Activated naive CD4-positive, alpha-beta T cell treated with anti-CD3 and anti-CD28 coated beads, Interleukin-2, amount 50 U/mL, for 72 hours (primary cell): Measurements from ENCODE around the gene RPS19. TPM values are rescaled to one million over a fixed set of nuclear protein-coding genes. Genes with fewer than 3 reads are reported as not detected.

ENCODE experiments used
- ATAC-seq, 2 donors: fragments of 150-1000 bp; cut with Tn5 transposase; 2 replicates each; pipeline ENCODE4 v1.10.0; 2021; ENCODE audit warnings: mild to moderate bottlenecking in 2 of 2, moderate library complexity in 2 of 2
- DNase-seq, 2 donors: peaks; one replicate each; pipeline ENCODE4 v3.0.0; 2021 to 2022; ENCODE audit warnings: low spot score in 2 of 2
- H3K27ac Mint-ChIP-seq, 2 donors: one replicate each; pipeline ENCODE4 v1.8.0; 2022; ENCODE audit warnings: mild to moderate bottlenecking in 2 of 2, mixed read lengths in 2 of 2
- H3K36me3 Mint-ChIP-seq, 2 donors: one replicate each; pipeline ENCODE4 v1.8.0; 2022; ENCODE audit warnings: mixed read lengths in 2 of 2
- H3K9me3 Mint-ChIP-seq, 2 donors: one replicate each; pipeline ENCODE4 v1.8.0; 2022; ENCODE audit warnings: mixed read lengths in 2 of 2
- total RNA-seq, 2 donors: library from RNA; stranded (reverse); gene quantifications; one replicate each; pipeline ENCODE4 v1.2.3, GENCODE V29; 2022

RPS19 gene
- total RNA-seq: 1,000 to 10,000 TPM; 3,521 to 4,779 TPM

DNA sequence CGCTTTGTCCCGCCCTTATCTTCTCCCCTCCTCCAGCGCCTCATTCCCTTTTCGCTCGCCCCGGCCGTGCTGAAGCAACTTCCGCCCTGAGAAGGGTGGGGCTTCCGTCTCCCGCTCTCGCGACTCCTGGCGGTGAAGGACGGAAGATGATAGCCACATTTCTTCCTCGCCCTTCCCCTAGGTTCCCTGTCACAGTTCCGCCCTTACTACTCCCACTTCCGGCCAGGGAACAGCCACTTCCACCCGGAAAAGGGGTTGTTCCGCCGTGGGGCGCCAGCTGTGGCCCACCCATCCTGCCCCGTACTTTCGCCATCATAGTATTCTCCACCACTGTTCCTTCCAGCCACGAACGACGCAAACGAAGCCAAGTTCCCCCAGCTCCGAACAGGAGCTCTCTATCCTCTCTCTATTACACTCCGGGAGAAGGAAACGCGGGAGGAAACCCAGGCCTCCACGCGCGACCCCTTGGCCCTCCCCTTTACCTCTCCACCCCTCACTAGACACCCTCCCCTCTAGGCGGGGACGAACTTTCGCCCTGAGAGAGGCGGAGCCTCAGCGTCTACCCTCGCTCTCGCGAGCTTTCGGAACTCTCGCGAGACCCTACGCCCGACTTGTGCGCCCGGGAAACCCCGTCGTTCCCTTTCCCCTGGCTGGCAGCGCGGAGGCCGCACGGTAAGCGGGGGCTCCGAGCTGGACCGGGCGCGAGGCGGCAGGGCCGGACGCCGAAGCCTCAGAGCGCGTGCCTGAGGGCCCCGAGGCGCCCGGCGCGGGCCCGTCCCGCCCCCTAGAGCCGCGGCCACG lies at the start of gene RPS19:
Gene RPS19 (plus strand): TSS at position 638 of the 801 bp plus-strand sequence. CDS start 520 bp downstream, outside the sequence.
- peak within 1 kb of the TSS; percentile 95 to 100 for H3K27ac Mint-ChIP-seq
- peaks cover 43% of the 10 kb centered on the region in 2 donors for H3K36me3 Mint-ChIP-seq
- no peaks in the 10 kb centered on the region for H3K9me3 Mint-ChIP-seq
- DNase-seq (peak; percentile 98), ATAC-seq (peak; percentile 87 to 90)

DNA sequence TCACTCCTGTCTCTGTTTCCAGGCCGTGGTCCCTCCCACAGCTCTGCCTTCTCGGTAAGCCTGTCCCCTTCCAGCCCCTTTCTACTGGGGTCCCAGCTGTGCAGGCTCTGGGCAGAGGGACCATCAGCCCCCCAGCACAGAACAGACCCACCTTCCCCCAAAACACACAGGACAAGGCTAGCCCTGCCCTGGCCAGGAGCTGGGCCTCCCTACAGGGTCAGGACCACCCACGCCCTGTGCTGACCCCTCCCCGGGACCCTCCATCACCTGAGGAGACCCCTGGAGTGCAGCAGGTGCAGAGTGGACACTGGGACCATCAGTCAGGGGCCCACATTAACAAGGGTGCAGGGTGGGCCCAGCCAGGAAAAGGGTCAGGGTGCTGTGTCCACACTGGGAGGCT lies 49.8 kb upstream of the RPS19 start:
- no peak overlapping the region for H3K27ac Mint-ChIP-seq
- H3K9me3 Mint-ChIP-seq: no peaks in the 10 kb centered on the region
- H3K36me3 Mint-ChIP-seq: no peaks in the 10 kb centered on the region
- no peak for ATAC-seq
- DNase-seq: no peak

DNA sequence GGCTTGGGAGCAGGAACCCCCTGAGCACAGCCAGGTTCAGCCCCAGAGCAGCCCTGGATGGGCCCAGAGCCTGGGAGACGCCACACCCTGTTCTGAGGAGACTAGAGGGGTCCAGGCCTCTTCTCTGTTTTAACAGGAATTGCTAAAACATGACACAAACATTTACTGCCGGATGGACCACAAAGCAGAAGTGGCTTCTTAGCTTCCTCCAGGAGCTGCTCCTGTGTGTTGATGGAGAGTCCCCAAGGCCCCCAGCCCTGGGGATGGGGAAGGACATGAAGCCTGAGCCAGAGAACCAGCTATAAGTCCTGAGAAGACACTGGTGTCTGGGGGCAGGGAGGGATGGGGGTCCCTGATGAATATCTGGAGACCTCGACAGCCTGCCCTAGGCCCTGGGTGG lies 49.0 kb upstream of the RPS19 start:
- no peak overlapping the region for H3K27ac Mint-ChIP-seq
- H3K9me3 Mint-ChIP-seq: no peaks in the 10 kb centered on the region
- DNase-seq (no peak), ATAC-seq (no peak)
- no peaks in the 10 kb centered on the region for H3K36me3 Mint-ChIP-seq

DNA sequence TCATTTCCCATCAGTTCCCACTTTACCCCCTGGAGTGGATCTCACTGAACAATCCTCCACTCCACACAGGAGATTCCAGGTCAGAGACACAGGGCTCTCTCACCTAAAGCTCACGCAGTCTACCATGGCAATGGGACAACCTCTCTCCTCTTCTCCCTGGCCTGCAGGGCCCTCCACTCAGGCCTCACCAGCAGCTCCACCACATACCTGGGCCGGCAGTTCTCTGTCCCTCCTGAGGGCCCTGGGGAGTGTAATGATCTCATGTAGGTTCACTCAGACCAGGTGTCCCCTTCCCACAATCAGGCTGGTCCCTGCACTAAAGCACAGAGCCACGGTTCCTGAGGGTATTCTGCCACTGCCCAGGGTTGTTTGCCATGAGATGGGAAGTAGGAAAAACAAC lies 48.1 kb upstream of the RPS19 start:
- Mint-ChIP-seq H3K9me3 (no peaks in the 10 kb centered on the region), H3K36me3 (no peaks in the 10 kb centered on the region), H3K27ac (no peak overlapping the region)
- no peak for DNase-seq
- ATAC-seq: no peak

DNA sequence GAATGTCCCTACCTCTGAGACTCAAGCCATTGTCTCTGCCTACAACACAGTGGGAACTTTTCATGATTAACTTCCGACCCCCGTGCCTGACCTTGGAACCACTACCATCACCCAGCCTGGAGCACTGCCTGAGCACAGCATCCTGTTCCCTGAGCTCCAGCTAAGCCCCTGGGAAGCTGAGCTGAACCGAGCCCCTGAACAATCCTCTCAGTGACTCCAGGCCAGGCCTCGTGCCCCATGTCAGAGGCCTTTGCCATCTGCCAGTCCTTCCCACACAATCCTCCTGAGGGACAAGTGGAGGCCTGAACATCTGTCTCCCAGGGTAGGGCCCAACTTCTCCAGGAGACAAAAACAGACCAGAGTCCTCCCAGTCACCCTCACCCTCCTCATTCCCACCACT lies 46.1 kb upstream of the RPS19 start:
- H3K9me3 Mint-ChIP-seq: no peaks in the 10 kb centered on the region
- ATAC-seq: no peak
- DNase-seq: no peak
- H3K27ac Mint-ChIP-seq: no peak overlapping the region
- no peaks in the 10 kb centered on the region for H3K36me3 Mint-ChIP-seq

GRCh38 chr19:41815301-41815700 lies 44.8 kb upstream of the RPS19 start:
- Mint-ChIP-seq H3K27ac (no peak overlapping the region), H3K36me3 (no peaks in the 10 kb centered on the region), H3K9me3 (no peaks in the 10 kb centered on the region)
- DNase-seq (no peak), ATAC-seq (no peak)

- Mint-ChIP-seq H3K36me3 (no peaks in the 10 kb centered on the region), H3K9me3 (no peaks in the 10 kb centered on the region), H3K27ac (no peak overlapping the region)
- no peak for DNase-seq
- no peak for ATAC-seq
These were observed 43.3 kb upstream of the RPS19 start for GRCh38 chr19:41816761-41817160.

DNA sequence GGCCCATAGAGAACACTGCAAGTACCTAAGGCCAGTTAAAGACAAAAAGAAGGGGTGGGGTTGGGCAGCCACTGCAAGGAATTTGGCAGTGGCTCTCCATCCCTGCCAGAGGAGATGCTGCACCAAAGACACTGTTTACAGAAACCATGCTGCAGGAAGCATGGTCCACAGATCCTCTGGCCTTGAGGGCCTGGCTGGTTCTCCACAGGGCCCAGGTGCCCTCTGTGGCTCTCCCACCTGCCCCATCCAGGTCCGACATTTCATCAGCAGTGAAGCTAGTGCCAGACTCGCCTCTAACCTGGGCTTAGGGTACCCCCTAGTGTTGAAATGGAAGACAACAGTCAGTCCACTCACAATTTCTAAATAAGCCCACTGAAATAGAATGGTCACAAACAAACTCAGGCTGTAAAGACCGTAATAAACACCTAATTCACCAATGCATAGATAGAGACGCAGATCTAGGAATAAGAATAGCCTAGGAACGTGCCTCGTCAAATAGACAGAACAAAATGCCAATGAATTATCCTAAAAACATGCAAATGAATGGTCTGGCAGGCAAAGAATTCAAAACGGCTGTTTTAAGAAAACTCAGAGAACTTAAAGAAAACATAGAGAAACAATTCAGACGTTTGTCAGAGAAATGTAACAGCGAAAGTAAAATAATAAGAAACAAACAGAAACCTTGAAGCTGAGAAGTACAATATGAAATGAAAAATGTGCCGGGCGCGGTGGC lies 38.9 kb upstream of the RPS19 start:
- H3K27ac Mint-ChIP-seq: no peak overlapping the region
- H3K9me3 Mint-ChIP-seq: no peaks in the 10 kb centered on the region
- peak; percentile 83 to 97 for ATAC-seq
- DNase-seq: peak in 1 of 2 donors; percentile 69
- no peaks in the 10 kb centered on the region for H3K36me3 Mint-ChIP-seq

- DNase-seq (no peak), ATAC-seq (no peak)
- Mint-ChIP-seq H3K9me3 (no peaks in the 10 kb centered on the region), H3K27ac (peak overlapping the region in 1 of 2 donors; percentile 38), H3K36me3 (no peaks in the 10 kb centered on the region)
These were observed 21.9 kb upstream of the RPS19 start for GRCh38 chr19:41837981-41838708.

DNA sequence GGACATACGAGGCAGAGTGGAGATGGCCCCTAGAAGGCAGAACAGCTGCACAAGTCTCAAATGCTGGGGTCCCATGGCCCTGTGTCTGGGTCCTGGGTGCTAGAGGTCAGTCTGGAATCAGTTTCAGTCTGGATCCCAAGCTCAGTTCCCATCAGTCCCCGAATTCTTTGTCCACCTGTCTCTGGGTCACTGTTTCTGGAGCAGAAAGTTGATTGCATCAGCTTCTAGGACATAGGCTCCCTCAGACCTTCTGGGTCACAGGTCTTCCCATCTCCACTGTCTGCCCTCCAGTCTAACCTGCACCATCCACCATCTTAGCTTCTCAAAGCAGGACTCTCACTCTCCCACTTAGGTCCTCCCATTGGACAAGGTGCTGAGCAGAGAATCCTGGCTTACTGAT lies 20.8 kb upstream of the RPS19 start:
- H3K36me3 Mint-ChIP-seq: no peaks in the 10 kb centered on the region
- DNase-seq: no peak
- ATAC-seq: no peak
- H3K27ac Mint-ChIP-seq: no peak overlapping the region
- H3K9me3 Mint-ChIP-seq: peaks cover 0 to 8% of the 10 kb centered on the region in 2 donors

- ATAC-seq (no peak), DNase-seq (no peak)
- peaks cover 0 to 9% of the 10 kb centered on the region in 2 donors for H3K9me3 Mint-ChIP-seq
These were observed 16.7 kb upstream of the RPS19 start for GRCh38 chr19:41843371-41843770.

DNA sequence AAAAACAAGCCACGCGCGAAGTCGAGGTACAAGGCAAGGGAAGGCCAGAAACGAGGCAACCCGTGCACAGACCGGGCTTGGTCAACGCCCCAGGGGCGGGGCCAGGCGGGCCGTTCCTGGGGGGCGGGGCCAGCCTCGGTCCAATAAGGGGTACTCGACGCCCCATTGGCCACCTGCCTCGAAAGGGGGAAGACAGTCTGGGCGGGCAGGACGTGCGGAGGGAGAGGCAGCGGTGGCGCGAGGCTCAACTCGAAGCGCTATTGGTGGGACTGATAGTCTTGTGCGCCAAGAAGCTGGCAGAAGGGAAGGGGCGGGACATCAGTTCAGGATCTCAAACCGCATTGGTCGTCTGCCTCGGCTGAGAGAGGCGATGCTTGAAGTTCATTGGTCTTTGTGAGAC lies 15.5 kb upstream of the RPS19 start, which contains the start of gene LYPD4:
Gene LYPD4 (minus strand): TSS at position 83 of the 400 bp plus-strand sequence. CDS start 5,398 bp downstream, outside the sequence.
- peaks cover 0 to 9% of the 10 kb centered on the region in 2 donors for H3K9me3 Mint-ChIP-seq
- H3K36me3 Mint-ChIP-seq: no peaks in the 10 kb centered on the region
- peak in 1 of 2 donors; percentile 47 for ATAC-seq
- DNase-seq: no peak
- no peak within 1 kb of the TSS for H3K27ac Mint-ChIP-seq

More at GRCh38 chr19:41843371-41843770, 16.7 kb upstream of the RPS19 start:
- Mint-ChIP-seq H3K27ac (no peak overlapping the region), H3K36me3 (no peaks in the 10 kb centered on the region)

DNA sequence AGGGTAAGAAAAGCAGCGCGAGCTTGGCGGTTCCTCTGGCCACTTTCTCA lies 15.2 kb upstream of the RPS19 start, which contains the start of gene DMRTC2:
Gene DMRTC2 (plus strand): TSS at position 42 of the 50 bp plus-strand sequence. CDS start 2,387 bp downstream, outside the sequence.
- Mint-ChIP-seq H3K9me3 (peaks cover 0 to 9% of the 10 kb centered on the region in 2 donors), H3K27ac (no peak within 1 kb of the TSS), H3K36me3 (no peaks in the 10 kb centered on the region)
- DNase-seq (no peak), ATAC-seq (no peak)

- ATAC-seq: no peak
- DNase-seq: no peak
- H3K36me3 Mint-ChIP-seq: no peaks in the 10 kb centered on the region
- H3K27ac Mint-ChIP-seq: no peak overlapping the region
- H3K9me3 Mint-ChIP-seq: peaks cover 0 to 9% of the 10 kb centered on the region in 2 donors
These were observed 14.9 kb upstream of the RPS19 start for GRCh38 chr19:41845051-41845590.

DNA sequence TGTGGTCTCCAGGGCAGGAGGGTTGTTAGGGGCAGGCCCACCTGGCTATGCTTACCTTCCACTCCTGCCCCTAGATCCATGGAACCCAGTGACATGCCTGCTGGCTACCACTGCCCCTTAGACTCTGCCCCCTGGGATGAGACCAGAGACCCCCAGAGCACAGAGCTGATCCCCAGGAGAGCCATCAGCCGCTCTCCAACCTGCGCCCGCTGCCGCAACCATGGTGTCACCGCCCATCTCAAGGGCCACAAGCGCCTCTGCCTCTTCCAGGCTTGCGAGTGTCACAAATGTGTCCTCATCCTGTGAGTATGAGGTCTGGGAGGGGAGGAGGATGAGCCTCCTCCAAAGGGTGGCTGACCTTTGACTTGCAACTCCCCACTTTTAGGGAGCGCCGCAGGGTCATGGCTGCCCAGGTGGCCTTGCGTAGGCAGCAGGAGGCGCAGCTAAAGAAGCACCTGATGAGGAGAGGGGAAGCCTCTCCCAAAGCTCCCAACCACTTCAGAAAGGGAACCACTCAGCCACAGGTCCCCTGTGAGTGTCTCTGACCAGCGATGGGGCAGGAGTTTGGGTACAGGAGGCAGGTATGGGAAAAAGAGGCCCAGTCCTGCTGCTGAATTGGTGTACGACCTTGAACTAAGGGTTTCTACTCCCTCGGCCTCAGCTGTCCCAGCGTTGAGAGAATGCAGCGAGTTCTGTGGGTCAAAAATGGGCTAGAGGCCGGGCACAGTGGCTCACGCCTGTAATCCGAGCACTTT lies 12.5 kb upstream of the RPS19 start:
- no peak for ATAC-seq
- H3K27ac Mint-ChIP-seq: no peak overlapping the region
- DNase-seq: no peak
- no peaks in the 10 kb centered on the region for H3K36me3 Mint-ChIP-seq
- peaks cover 0 to 9% of the 10 kb centered on the region in 2 donors for H3K9me3 Mint-ChIP-seq

GRCh38 chr19:41848666-41849065 lies 11.4 kb upstream of the RPS19 start:
- no peaks in the 10 kb centered on the region for H3K36me3 Mint-ChIP-seq

More at GRCh38 chr19:41848666-41849065, 11.4 kb upstream of the RPS19 start:
- Mint-ChIP-seq H3K27ac (no peak overlapping the region), H3K9me3 (peaks cover 0 to 7% of the 10 kb centered on the region in 2 donors)
- DNase-seq: no peak
- no peak for ATAC-seq
